Measurements from ENCODE around the gene OR51V1. TPM values are rescaled to one million over a fixed set of nuclear protein-coding genes. Genes with fewer than 3 reads are reported as not detected.
"Not testable (repeated sequence)": the region's sequence is repeated elsewhere in the genome, so short reads cannot be mapped to it uniquely, and the experiment has no call there.

Gene OR51V1
- polyA plus RNA-seq, 3 donors = not detected

DNA sequence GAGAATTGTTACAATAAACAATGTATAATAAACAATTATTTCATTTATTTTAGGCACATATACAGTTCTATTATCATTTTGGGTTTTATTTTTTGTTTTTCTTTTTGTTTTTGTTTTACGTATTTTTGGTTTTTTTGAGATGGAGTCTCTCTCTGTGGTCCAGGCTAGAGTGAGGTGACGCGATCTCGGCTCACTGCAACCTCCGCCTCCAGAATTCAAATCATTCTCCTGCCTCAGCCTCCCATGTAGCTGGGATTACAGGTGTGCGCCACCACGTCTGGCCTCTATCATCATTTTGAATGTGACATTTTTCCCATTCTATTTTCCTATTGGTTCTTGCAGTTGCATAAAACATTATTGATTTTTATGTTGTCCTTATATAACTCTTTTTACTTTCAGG is 25.5 kb downstream of the OR51V1 start:
- no peak for DNase-seq (ENCODE audit: low read depth in 3 of 3, low spot score in 2 of 3)

DNA sequence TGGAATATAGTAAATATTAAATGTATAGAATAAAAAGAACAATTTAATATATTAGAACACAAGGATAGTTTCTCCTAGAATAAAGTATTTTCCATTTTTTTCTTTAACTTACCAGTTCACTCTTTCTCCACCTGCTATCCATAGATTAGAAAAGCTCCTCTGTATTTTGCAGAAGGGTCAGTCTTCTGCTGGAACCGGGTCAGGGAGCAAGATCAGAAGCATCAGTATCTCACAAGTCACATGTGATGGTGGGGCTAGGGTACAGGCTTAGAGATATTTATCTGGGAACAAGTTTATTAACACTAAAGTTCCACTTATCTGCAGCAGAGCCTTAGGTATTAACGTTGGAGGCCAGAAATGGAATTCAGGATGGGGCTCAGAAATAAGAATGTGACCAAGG is 28.6 kb downstream of the OR51V1 start:
- DNase-seq (ENCODE audit: low read depth in 3 of 3, low spot score in 2 of 3) = no peak

DNA sequence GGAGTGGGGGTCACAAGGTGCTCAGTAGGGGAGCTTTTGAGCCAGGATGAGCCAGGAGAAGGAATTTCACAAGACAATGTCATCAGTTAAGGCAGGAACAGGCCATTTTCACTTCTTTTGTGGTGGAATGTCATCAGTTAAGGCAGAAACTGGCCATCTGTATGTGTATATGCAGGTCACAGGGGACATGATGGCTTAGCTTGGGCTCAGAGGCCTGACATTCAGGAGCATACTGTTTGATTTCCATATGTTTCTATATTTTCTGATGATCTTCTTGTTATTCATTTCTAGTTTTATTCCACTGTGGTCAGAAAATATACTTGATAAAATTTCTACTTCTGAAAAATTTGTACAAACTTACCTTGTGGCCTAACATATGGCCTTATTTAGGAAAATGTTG is 34.6 kb downstream of the OR51V1 start:
- DNase-seq (ENCODE audit: low read depth in 3 of 3, low spot score in 2 of 3) = not testable (repeated sequence)

GRCh38 chr11:5164807-5165206 is 35.7 kb downstream of the OR51V1 start:
- DNase-seq (ENCODE audit: low read depth in 3 of 3, low spot score in 2 of 3) = not testable (repeated sequence)

- DNase-seq (ENCODE audit: low read depth in 3 of 3, low spot score in 2 of 3) = not testable (repeated sequence)
These were observed 39.4 kb downstream of the OR51V1 start for GRCh38 chr11:5161045-5161444.

- DNase-seq (ENCODE audit: low read depth in 3 of 3, low spot score in 2 of 3) = not testable (repeated sequence)
These were observed 40.3 kb downstream of the OR51V1 start for GRCh38 chr11:5160217-5160616.

GRCh38 chr11:5159806-5160205 is 40.7 kb downstream of the OR51V1 start:
- no peak for DNase-seq (ENCODE audit: low read depth in 3 of 3, low spot score in 2 of 3)

DNA sequence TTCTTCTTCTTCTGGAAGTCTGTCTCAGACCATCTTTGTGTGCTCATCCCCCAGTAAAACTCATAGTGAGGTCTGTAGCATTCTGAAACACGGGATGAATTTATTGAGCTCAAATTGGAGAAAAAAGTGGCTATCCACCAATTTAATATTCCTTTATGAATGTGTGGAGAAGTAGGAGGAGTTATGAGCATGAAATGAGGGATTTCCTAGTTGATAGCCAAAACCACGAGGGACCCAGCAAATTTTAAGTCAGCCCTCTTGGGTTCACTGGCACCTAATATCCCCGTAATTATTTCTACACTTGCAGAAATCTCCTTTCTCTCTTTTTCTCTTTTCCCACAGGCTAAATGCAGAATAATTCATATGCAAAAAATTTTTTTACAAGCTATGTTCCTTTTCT is 45.8 kb downstream of the OR51V1 start, which contains the start of gene OR52A1:
TSS of gene OR52A1 (minus strand) at position 101 of the 400 bp plus-strand sequence. CDS start 2,388 bp downstream, outside the sequence.
- no peak for DNase-seq (ENCODE audit: low read depth in 3 of 3, low spot score in 2 of 3)

DNA sequence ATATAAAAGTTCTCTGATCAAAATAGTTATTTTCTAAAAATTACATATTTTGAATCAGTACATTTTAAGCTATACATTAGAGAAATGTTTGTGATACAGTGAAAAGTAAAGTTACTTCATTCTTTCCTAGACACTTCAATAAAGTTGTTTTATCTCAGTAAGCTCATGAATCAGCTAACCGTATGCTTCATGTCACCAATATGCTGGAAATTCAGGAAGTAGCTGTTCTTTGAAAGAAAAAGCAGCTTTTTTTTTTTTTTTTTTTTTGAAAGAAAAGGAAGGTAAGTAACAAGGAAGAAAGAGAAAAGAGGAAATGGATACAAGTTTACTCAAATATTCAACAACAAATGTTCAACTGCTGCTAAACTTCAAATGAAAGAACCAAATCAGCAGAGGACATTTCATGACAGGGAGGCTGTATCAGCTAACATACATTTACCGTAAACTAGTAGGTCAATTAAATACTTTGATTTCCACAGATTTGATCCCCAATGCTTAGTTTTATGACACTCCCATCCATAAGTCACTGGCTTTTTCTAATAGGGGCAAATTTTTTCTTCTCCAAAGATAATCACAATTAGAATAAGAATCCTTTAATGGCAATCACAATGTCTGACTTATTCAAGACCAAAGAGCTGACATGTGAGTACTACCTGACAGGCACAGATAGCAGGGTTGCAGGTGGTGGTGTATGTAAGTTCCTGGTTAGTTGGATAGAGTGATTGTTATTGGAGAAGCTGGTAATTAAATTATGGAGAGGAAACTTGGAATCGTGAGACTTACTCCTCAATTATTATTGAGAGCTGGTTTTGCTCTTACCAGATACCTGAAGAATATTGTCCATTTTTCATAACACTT is 46.7 kb downstream of the OR51V1 start:
- no peak for DNase-seq (ENCODE audit: low read depth in 3 of 3, low spot score in 2 of 3)

DNA sequence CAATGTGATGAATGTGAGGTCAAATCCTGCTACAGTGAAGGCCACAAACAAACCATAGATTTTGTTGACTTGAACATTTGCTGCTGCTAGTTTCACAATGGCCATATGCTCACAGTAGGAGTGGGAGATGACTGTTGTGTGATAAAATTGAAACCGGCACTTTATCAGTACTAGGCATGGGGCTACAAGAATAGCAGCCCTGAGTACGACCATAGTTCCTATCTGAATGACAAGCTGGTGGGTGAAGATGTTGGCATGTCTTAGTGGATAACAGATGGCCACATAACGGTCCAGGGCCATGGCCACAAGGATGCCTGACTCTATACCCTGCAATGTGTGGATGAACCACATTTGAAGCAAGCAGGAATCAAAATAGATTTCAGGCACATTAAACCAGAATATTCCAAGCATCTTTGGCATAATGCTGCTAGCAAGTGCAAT is 48.7 kb downstream of the OR51V1 start:
- no peak for DNase-seq (ENCODE audit: low read depth in 3 of 3, low spot score in 2 of 3)

Other genes starting within 250 kb of the OR51V1 start
- not detected for gene OR51A2, start 245.0 kb downstream of the OR51V1 start, polyA plus RNA-seq (ENCODE audit: insufficient read length in 3 of 3)
- gene OR51L1, start 205.8 kb downstream of the OR51V1 start, polyA plus RNA-seq (ENCODE audit: insufficient read length in 3 of 3) = under 1 TPM in 2 of 3 donors, not detected in 1; 0.08 TPM
- gene OR52J3, start 154.2 kb downstream of the OR51V1 start, polyA plus RNA-seq (ENCODE audit: insufficient read length in 3 of 3) = not detected
- not detected for gene OR52E2, start 141.1 kb downstream of the OR51V1 start, polyA plus RNA-seq (ENCODE audit: insufficient read length in 3 of 3)
- gene OR52E1, start 131.1 kb downstream of the OR51V1 start, polyA plus RNA-seq (ENCODE audit: insufficient read length in 3 of 3) = not detected
- gene OR52A5, start 62.3 kb downstream of the OR51V1 start, polyA plus RNA-seq (ENCODE audit: insufficient read length in 3 of 3) = not detected
- under 1 TPM in 1 of 3 donors, not detected in 2; 0.03 TPM for gene OR52A1, start 45.9 kb downstream of the OR51V1 start, polyA plus RNA-seq (ENCODE audit: insufficient read length in 3 of 3)
- gene HBB, start 26.4 kb upstream of the OR51V1 start, polyA plus RNA-seq (ENCODE audit: insufficient read length in 3 of 3) = 100 to 1,000 TPM; 146 to 221 (median 152) TPM
- 1 to 10 TPM; 1.9 to 2.2 (median 2.1) TPM for gene HBD, start 33.8 kb upstream of the OR51V1 start, polyA plus RNA-seq (ENCODE audit: insufficient read length in 3 of 3)
- 1 to 10 TPM; 3.5 to 6.3 (median 5.8) TPM for gene HBG1, start 49.2 kb upstream of the OR51V1 start, polyA plus RNA-seq (ENCODE audit: insufficient read length in 3 of 3)
- gene HBG2, start 54.1 kb upstream of the OR51V1 start, polyA plus RNA-seq (ENCODE audit: insufficient read length in 3 of 3) = 1,000 to 10,000 TPM; 2,105 to 2,538 (median 2,461) TPM
- gene HBE1, start 69.3 kb upstream of the OR51V1 start, polyA plus RNA-seq (ENCODE audit: insufficient read length in 3 of 3) = 10 to 100 TPM in 1 of 3 donors, 1 to 10 TPM in 2; 7.4 to 13.8 (median 8.1) TPM
- gene OR51B4, start 101.3 kb upstream of the OR51V1 start, polyA plus RNA-seq (ENCODE audit: insufficient read length in 3 of 3) = under 1 TPM in 1 of 3 donors, not detected in 2; 0.22 TPM
- not detected for gene OR51B2, start 123.6 kb upstream of the OR51V1 start, polyA plus RNA-seq (ENCODE audit: insufficient read length in 3 of 3)
- gene OR51B5, start 142.8 kb upstream of the OR51V1 start, polyA plus RNA-seq (ENCODE audit: insufficient read length in 3 of 3) = under 1 TPM; 0.14 to 0.49 (median 0.14) TPM
- not detected for gene OR51B6, start 150.8 kb upstream of the OR51V1 start, polyA plus RNA-seq (ENCODE audit: insufficient read length in 3 of 3)
- gene OR51M1, start 183.1 kb upstream of the OR51V1 start, polyA plus RNA-seq (ENCODE audit: insufficient read length in 3 of 3) = not detected
- not detected for gene OR51Q1, start 221.4 kb upstream of the OR51V1 start, polyA plus RNA-seq (ENCODE audit: insufficient read length in 3 of 3)
- gene OR51I1, start 240.8 kb upstream of the OR51V1 start, polyA plus RNA-seq (ENCODE audit: insufficient read length in 3 of 3) = not detected
- not detected for gene OR51I2, start 248.6 kb upstream of the OR51V1 start, polyA plus RNA-seq (ENCODE audit: insufficient read length in 3 of 3)